RWPE2 (cell line): ENCODE data around the gene RNF208.
A peak's percentile ranks its signal among the peaks of the same experiment; 100 is the strongest.

Experiments used
- ATAC-seq: fragments of 200-7000 bp; cut with Tn5 transposase; 3 replicates; pipeline ENCODE4 v1.9.1; 2021; ENCODE audit warnings: low read depth
- DNase-seq: peaks from one replicate; pipeline ENCODE4 v3.0.0-alpha.2; 2020; ENCODE audit warnings: low spot score
- H3K27ac ChIP-seq: fragments of 450-650 bp; 2 replicates; pipeline ENCODE4 v1.5.1; 2017; ENCODE audit warnings: mild to moderate bottlenecking; ENCODE audit not compliant: poor library complexity, severe bottlenecking
- H3K27me3 ChIP-seq: fragments of 250-450 bp; sonication (Bioruptor Pico); 2 replicates; pipeline ENCODE4 v1.5.1; 2021; ENCODE audit warnings: mild to moderate bottlenecking, moderate library complexity; ENCODE audit not compliant: insufficient read depth, poor library complexity, severe bottlenecking
- H3K36me3 ChIP-seq: fragments of 250-450 bp; sonication (Bioruptor Pico); 2 replicates; pipeline ENCODE4 v1.5.1; 2020; ENCODE audit warnings: low read depth, mild to moderate bottlenecking, moderate library complexity
- H3K4me1 ChIP-seq: fragments of 250-450 bp; sonication (Bioruptor Pico); 2 replicates; pipeline ENCODE4 v1.5.1; 2021; ENCODE audit warnings: mild to moderate bottlenecking, moderate library complexity; ENCODE audit not compliant: insufficient read depth, poor library complexity, severe bottlenecking
- H3K4me3 ChIP-seq: fragments of 250-450 bp; sonication (Bioruptor Pico); 2 replicates; pipeline ENCODE4 v1.5.1; 2021; ENCODE audit warnings: mild to moderate bottlenecking, moderate library complexity; ENCODE audit not compliant: severe bottlenecking
- H3K9me3 ChIP-seq: fragments of 250-450 bp; sonication (Bioruptor Pico); 2 replicates; pipeline ENCODE4 v1.5.1; 2021; ENCODE audit warnings: mild to moderate bottlenecking, moderate library complexity; ENCODE audit not compliant: severe bottlenecking
- TF ChIP-seq, protein P1 (sequence below): fragments of 450-650 bp; IDR thresholded peaks from one replicate; pipeline ENCODE4 v1.5.1; 2017; ENCODE audit warnings: mild to moderate bottlenecking, moderate library complexity; ENCODE audit not compliant: poor library complexity, severe bottlenecking

Gene RNF208

DNA sequence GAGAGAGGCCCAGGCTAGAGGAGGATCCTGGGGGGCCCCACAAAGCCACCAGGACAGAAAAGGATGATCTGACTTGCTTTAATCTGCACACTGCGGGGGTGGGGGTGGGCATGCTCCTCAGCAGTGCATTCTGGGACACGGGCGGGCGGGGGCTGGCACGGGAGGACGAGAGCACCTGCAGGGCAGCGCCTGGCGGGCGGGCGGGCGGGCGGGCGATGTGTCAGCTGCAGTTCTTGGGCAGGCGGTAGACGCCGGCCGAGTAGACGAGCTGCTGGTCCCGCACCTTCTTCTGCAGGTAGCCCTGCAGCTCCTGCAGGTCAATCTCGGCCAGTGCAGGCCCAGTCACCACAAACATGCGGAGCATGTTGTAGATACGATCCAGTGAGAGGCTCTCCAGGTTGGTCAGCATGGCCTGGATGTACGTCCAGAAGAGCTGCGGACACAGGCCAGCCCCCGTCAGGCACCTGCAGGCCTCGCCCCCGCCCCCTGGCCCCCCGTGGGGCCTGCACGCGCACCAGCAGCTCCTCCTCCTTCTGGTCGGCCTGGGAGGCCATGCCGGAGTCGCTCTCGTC is 47.2 kb downstream of the RNF208 start:
- no peak for DNase-seq
- Histone ChIP-seq H3K4me1 (no peaks in the 10 kb centered on the region), H3K36me3 (no peaks in the 10 kb centered on the region; the same call in 1 of the 2 replicates), H3K4me3 (no peak overlapping the region), H3K9me3 (no peaks in the 10 kb centered on the region), H3K27ac (no peak overlapping the region), H3K27me3 (peaks cover 47% of the 10 kb centered on the region)
- ATAC-seq: peak; percentile 30
- TF ChIP-seq, protein P1, sequence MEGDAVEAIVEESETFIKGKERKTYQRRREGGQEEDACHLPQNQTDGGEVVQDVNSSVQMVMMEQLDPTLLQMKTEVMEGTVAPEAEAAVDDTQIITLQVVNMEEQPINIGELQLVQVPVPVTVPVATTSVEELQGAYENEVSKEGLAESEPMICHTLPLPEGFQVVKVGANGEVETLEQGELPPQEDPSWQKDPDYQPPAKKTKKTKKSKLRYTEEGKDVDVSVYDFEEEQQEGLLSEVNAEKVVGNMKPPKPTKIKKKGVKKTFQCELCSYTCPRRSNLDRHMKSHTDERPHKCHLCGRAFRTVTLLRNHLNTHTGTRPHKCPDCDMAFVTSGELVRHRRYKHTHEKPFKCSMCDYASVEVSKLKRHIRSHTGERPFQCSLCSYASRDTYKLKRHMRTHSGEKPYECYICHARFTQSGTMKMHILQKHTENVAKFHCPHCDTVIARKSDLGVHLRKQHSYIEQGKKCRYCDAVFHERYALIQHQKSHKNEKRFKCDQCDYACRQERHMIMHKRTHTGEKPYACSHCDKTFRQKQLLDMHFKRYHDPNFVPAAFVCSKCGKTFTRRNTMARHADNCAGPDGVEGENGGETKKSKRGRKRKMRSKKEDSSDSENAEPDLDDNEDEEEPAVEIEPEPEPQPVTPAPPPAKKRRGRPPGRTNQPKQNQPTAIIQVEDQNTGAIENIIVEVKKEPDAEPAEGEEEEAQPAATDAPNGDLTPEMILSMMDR: no peak

DNA sequence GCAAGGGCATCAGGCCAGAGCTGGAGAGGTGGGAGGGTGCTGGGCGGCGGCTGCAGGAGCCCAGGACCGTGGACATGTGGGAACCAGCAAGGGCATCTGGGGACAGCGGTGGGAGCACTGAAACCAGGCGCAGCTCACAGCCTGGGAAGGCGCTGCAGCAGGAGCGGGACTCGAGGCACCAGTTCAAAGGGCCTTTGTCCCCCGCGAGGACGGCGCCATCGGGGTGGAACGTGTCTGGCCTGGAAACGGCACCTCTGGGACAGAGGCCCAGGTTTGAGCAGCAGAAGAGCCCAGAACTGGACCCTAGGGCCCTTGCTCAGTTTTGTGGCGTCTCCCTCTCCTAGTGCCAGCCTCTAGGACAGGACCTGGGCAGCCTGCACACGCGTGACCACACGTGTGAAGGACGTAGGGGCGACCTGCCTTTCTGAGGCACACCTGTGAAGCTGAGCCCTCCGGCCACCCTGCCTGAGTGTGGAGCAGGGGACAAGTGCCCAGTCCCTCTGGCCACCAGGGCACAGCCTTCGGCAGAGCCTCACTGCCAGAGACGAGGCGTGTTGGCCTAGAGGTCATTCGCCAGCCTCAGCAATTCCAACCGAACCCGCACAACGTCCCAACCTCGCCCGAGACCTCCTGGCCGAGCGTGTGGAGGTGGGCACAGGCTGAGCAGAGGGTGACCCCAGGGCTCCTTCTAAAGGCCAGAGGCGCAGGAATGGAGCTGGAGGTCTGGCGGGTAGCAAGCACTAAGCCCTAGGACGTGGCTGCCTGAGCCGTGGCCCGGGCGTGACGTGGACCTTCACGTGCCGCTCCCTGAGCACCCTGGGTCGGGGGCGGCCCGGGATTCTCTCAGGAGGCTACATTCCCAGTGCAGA is 48.0 kb downstream of the RNF208 start:
- Histone ChIP-seq H3K9me3 (no peaks in the 10 kb centered on the region), H3K36me3 (no peaks in the 10 kb centered on the region), H3K27ac (no peak overlapping the region), H3K27me3 (peaks cover 53% of the 10 kb centered on the region), H3K4me1 (no peaks in the 10 kb centered on the region), H3K4me3 (no peak overlapping the region)
- TF ChIP-seq, protein P1: no peak
- ATAC-seq (no peak), DNase-seq (no peak)

DNA sequence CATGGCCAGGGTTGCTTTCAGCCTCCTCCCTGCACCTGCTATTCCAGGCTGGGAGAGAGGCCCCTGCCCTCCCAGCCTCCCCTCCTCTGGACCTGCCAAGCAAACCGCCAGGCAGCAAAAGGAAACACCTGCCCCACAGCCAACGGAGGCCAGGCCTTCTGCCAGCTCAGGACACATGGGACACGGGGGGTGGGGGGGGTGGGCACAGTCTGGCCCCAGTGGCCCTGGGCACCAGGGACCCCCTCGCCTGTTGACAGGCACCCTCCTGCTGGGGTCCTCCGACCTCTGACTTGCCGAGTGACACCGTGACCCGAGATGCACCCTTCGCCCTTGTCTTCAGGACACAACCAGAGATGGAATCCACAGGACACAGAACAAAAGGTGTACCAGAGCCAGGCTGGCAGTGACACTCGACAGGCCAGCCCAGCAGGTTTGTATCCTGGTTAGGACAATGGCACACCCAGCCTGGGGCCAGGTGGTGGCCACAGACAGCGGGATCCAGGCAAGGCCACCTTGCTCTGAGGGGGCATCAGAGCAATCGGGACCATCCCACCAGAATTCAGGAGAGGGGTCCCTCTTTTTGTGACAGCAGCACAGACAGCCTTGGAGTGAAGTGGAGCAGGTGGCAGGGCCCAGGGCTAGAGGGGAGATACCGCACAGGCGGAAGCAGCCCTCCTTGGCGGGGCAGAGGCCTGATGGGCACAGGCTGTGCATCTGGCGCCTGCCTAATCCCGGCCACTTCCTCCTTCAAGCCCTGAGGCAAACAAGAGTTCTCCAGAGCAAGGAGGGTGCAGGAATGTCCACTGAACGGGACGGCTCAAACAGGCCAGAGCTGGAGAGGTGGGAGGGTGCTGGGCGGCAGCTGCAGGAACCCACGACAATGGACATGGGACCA is 48.9 kb downstream of the RNF208 start:
- no peak for DNase-seq

DNA sequence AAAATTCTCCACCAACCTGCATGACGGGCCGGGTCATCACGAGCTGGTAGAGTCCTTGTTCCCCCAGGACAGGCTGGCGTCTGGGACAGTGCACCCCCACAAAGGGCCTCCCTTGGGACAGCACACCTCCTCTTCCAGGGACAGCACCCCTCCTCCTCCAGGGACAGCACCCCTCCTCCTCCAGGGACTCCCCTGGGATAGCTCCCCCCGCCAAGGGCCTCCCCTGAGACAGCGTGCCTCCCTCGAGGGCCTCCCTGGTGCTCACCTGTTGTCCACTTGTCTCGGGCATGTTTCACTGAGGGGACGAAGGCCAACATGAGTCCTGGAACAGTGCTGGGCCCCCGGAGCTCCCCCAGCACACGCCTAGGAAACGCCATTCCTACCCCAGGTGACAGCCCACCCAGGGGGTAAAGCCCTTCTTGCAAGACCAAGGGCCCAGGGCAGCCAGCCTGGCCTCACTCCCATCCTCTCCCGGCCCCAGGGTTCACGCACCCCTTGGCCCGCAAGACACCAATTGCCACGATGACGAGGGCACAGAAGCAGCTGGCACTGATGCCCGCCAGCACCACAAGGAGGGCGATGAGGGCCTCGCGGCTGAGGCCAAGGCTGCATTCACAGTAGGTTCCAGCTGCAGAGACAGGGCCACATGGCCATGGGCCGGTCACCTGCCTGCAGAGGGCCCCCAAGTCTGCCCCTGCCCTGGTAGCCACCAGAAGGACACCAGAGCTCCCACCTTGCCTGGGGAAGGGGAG is 50.7 kb downstream of the RNF208 start:
- ATAC-seq (no peak), DNase-seq (no peak)
- no peaks in the 10 kb centered on the region for H3K36me3 ChIP-seq
- H3K27me3 ChIP-seq: peaks cover 80% of the 10 kb centered on the region
- TF ChIP-seq, protein P1: no peak
- no peak overlapping the region for H3K27ac ChIP-seq
- H3K4me3 ChIP-seq: no peak overlapping the region
- H3K4me1 ChIP-seq: no peaks in the 10 kb centered on the region
- no peaks in the 10 kb centered on the region for H3K9me3 ChIP-seq

More for the DNA sequence above, 48.9 kb downstream of the RNF208 start:
- H3K9me3 ChIP-seq: no peaks in the 10 kb centered on the region
- H3K4me3 ChIP-seq: no peak overlapping the region
- TF ChIP-seq, protein P1: no peak
- H3K27ac ChIP-seq: no peak overlapping the region
- no peaks in the 10 kb centered on the region for H3K4me1 ChIP-seq
- H3K27me3 ChIP-seq: peaks cover 62% of the 10 kb centered on the region
- H3K36me3 ChIP-seq: no peaks in the 10 kb centered on the region
- 0 out of 3 replicates have a peak, but pooled peaks have one; percentile 3 for ATAC-seq
